K562 (cell line): ENCODE results near the gene LYPD6B. TPM values are rescaled to one million over a fixed set of nuclear protein-coding genes. Genes with fewer than 3 reads are reported as not detected.

Source experiments
- ATAC-seq: fragments of 200-7000 bp; cut with Tn5 transposase; 3 replicates; pipeline ENCODE4 v1.9.1; 2020; ENCODE audit warnings: moderate library complexity
- BruUV-seq: library from RNA; stranded (reverse); fragments of 400-500 nt; replicated peaks from 2 replicates; lab custom pipeline; 2021; lab: Mats Ljungman, UMichigan
- CTCF ChIA-PET: fragments of 300-600 bp; formaldehyde crosslinking; extraction: SDS; loops from one replicate; lab custom pipeline; 2021; ENCODE audit warnings: low intra/inter-chr PET ratio; lab: Yijun Ruan, JAX
- POLR2A ChIA-PET: fragments of 300-600, 350-650 bp; sonication (Branson Sonifier 250); formaldehyde crosslinking; extraction: SDS; loops from one replicate; lab custom pipeline; 2021; ENCODE audit warnings: antibody characterized with exemption, inconsistent platforms; lab: Yijun Ruan, JAX
- DNase-seq, 4 experiments: peaks; one replicate each; pipeline versions ENCODE4 v3.0.0 to v3.0.0-alpha.2; 2011 to 2018; ENCODE audit warnings: low spot score in 3 of 4, mixed read lengths in 3 of 4; ENCODE audit errors: extremely low read depth in 1 of 4
- FAIRE-seq: peaks from 2 replicates; lab custom pipeline; 2011; peaks lifted over from hg19 to GRCh38; lab: Jason Lieb, UNC
- H2AFZ ChIP-seq: 2 replicates; pipeline ENCODE4 v1.6.0; 2011; ENCODE audit warnings: low read depth, low read length, control low read depth, inconsistent platforms
- H3K27ac ChIP-seq: fragments of 200-600 bp; 3 replicates; pipeline ENCODE4 v1.8.0; 2011; ENCODE audit warnings: low read depth, mild to moderate bottlenecking, control low read depth, inconsistent platforms, low read length, moderate library complexity, mixed read lengths; ENCODE audit errors: extremely low read depth
- H3K27me3 ChIP-seq, 2 experiments: fragments of 300-600 bp in 1 of 2; 2 replicates in 1 of 2; 3 replicates in 1 of 2; pipeline versions ENCODE4 v1.6.0 to v1.8.0; 2011; ENCODE audit warnings: inconsistent platforms in 2 of 2, low read length in 2 of 2, mild to moderate bottlenecking in 1 of 2, mixed read lengths in 1 of 2, moderate library complexity in 1 of 2; ENCODE audit not compliant: control insufficient read depth in 2 of 2, insufficient read depth in 2 of 2
- H3K36me3 ChIP-seq: fragments of 300-600 bp; 3 replicates; pipeline ENCODE4 v1.8.0; 2011; ENCODE audit warnings: mild to moderate bottlenecking, low read length, inconsistent platforms; ENCODE audit not compliant: control insufficient read depth, insufficient read depth
- H3K4me1 ChIP-seq, 2 experiments: fragments of 200-600 bp in 1 of 2; replicated peaks in 1 of 2; 2 replicates in 1 of 2; 3 replicates in 1 of 2; pipeline versions ENCODE4 v1.5.1 to v1.8.0; 2011; ENCODE audit warnings: inconsistent platforms in 2 of 2, low read length in 2 of 2, mild to moderate bottlenecking in 1 of 2, mixed read lengths in 1 of 2, moderate library complexity in 1 of 2; ENCODE audit not compliant: control insufficient read depth in 2 of 2, insufficient read depth in 2 of 2
- H3K4me2 ChIP-seq: 2 replicates; pipeline ENCODE4 v1.6.1; 2011; ENCODE audit warnings: low read length, control low read depth, inconsistent platforms, mixed read lengths; ENCODE audit not compliant: insufficient read depth
- H3K4me3 ChIP-seq: fragments of 200-600 bp; sonication (generic), shearing (Covaris generic); 2 replicates; pipeline ENCODE4 v1.5.1; 2016; ENCODE audit warnings: control low read depth, inconsistent platforms
- H3K79me2 ChIP-seq: fragments of 200-600 bp; 3 replicates; pipeline ENCODE4 v1.8.0; 2011; ENCODE audit warnings: low read length, inconsistent platforms; ENCODE audit not compliant: control insufficient read depth, insufficient read depth
- H3K9ac ChIP-seq, 2 experiments: 2 replicates each; pipeline versions ENCODE4 v1.6.0 to v1.6.1; 2011; ENCODE audit warnings: low read depth in 2 of 2, low read length in 2 of 2, control low read depth in 1 of 2, inconsistent platforms in 1 of 2, mild to moderate bottlenecking in 1 of 2, mixed read lengths in 1 of 2; ENCODE audit not compliant: insufficient read depth in 1 of 2
- H3K9me1 ChIP-seq: one replicate; pipeline ENCODE4 v1.6.0; 2011; ENCODE audit warnings: inconsistent platforms, mild to moderate bottlenecking, low read length, moderate library complexity; ENCODE audit not compliant: control insufficient read depth, insufficient read depth
- H3K9me3 ChIP-seq: replicated peaks from 2 replicates; pipeline ENCODE4 v1.5.1; 2011; ENCODE audit warnings: low read depth, low read length, inconsistent platforms; ENCODE audit not compliant: control insufficient read depth, insufficient read depth
- H4K20me1 ChIP-seq: replicated peaks from 2 replicates; pipeline ENCODE4 v1.6.1; 2011; ENCODE audit warnings: low read length, inconsistent platforms, mixed read lengths; ENCODE audit not compliant: control insufficient read depth, insufficient read depth
- CHD2 ChIP-seq: IDR thresholded peaks from 2 replicates; pipeline ENCODE4 v1.6.1; 2011; ENCODE audit warnings: low read depth, low read length
- FOXK1 ChIP-seq: sonication (generic); formaldehyde crosslinking; IDR thresholded peaks from 2 replicates; pipeline ENCODE4 v1.8.0; 2022; ENCODE audit warnings: missing genetic modification reagents, mild to moderate bottlenecking, borderline replicate concordance
- NFIC ChIP-seq: fragments of 450-650 bp; IDR thresholded peaks from 2 replicates; pipeline ENCODE4 v1.6.1; 2017; ENCODE audit warnings: mild to moderate bottlenecking, inconsistent platforms
- ZNF316 ChIP-seq: fragments of 450-650 bp; IDR thresholded peaks from 2 replicates; pipeline ENCODE4 v1.6.1; 2016
- WGBS: fragments of 100-300 bp; shearing (Covaris generic); methylation state at CpG from one replicate; pipeline ENCODE4 v1.1.6; 2016; ENCODE audit warnings: low coverage, mixed read lengths; ENCODE audit not compliant: insufficient coverage; ENCODE audit errors: missing lambda C conversion rate; 5-methylcytosine and 5-hydroxymethylcytosine counted together
- in situ Hi-C: fragments of 300-500 bp; cut with MboI; formaldehyde crosslinking; loops from 4 replicates; pipeline ENCODE4 v1.15.0; 2018; ENCODE audit warnings: inconsistent platforms, mixed read lengths
- intact Hi-C: fragments of 100-400 bp; cut with micrococcal nuclease; formaldehyde crosslinking; loops from 2 replicates; pipeline ENCODE4 v1.14.2; 2022
- polyA plus RNA-seq, 8 experiments: library from polyadenylated mRNA; depleted of rRNA in 4 of 8; stranded (reverse) in 5 of 8; unstranded in 3 of 8; fragments of >200 nt; fragmentation: Nextera tagmentation in 2 of 8; fragmentation: Illumina TruSeq in 1 of 8; extraction: Ambion mirVana in 2 of 8; extraction: Trizol in 1 of 8; gene quantifications; 2 replicates each; pipeline versions ENCODE4 v1.2.1 to v1.2.3, GENCODE V29; 2011 to 2014; ENCODE audit warnings: inconsistent platforms in 1 of 8, missing spikeins in 1 of 8
- total RNA-seq, 7 experiments: library from RNA; depleted of rRNA in 6 of 7; stranded (reverse); fragments of >200 nt in 6 of 7; fragmentation: Illumina TruSeq in 2 of 7; extraction: Trizol in 2 of 7; gene quantifications; 2 replicates each; pipeline versions ENCODE4 v1.2.1 to v1.2.3, GENCODE V29; 2011 to 2021; ENCODE audit warnings: low replicate concordance in 1 of 7

Gene LYPD6B
- total and polyA plus RNA-seq, 9 of the 15 experiments (the other 6 are each of a cell fraction or from before 2014, with no cell fraction given), result not detected

GRCh38 chr2:149183187-149183586 lies 144.7 kb downstream of the LYPD6B start:
- Histone ChIP-seq H3K27me3 (no peaks in the 10 kb centered on the region), H3K9me3 (no peaks in the 10 kb centered on the region), H3K36me3 (no peaks in the 10 kb centered on the region), H3K4me3 (no peak overlapping the region)
- FAIRE-seq, result no peak
- in situ Hi-C loops, result no loop called here
- TF ChIP-seq ZNF316 (peak; percentile 28; the same call in 1 of the 2 replicates), FOXK1 (CRISPR knock-in tag) (no peak)
- TF ChIP-seq, all 486 proteins: peak for 1
- no peak overlapping the region for H3K4me2 ChIP-seq
- no peaks in the 10 kb centered on the region for H3K4me1 ChIP-seq
- ChIA-PET CTCF (no interaction called here), POLR2A (no interaction called here)
- no peaks in the 10 kb centered on the region for H4K20me1 ChIP-seq
- WGBS, result 0% methylated on average over 1 of the region's 1 CpG
- H2AFZ ChIP-seq, result no peak overlapping the region
- H3K79me2 ChIP-seq, result no peaks in the 10 kb centered on the region
- H3K27ac ChIP-seq, result no peak overlapping the region
- no peaks in the 10 kb centered on the region for H3K9me1 ChIP-seq
- no TSS peak for BruUV-seq
- ATAC-seq, result no peak
- H3K9ac ChIP-seq, result no peak overlapping the region
- intact Hi-C loops, result no loop called here
- no peak for DNase-seq

GRCh38 chr2:149184991-149185390 lies 146.5 kb downstream of the LYPD6B start:
- DNase-seq (no peak), FAIRE-seq (no peak), ATAC-seq (no peak)
- Histone ChIP-seq H3K9me1 (no peaks in the 10 kb centered on the region), H3K4me2 (no peak overlapping the region), H3K27me3 (no peaks in the 10 kb centered on the region), H3K79me2 (no peaks in the 10 kb centered on the region), H3K9me3 (no peaks in the 10 kb centered on the region), H4K20me1 (no peaks in the 10 kb centered on the region), H3K27ac (no peak overlapping the region), H3K9ac (no peak overlapping the region), H2AFZ (no peak overlapping the region), H3K4me3 (no peak overlapping the region), H3K36me3 (no peaks in the 10 kb centered on the region), H3K4me1 (no peaks in the 10 kb centered on the region)
- POLR2A ChIA-PET, result no interaction called here
- BruUV-seq, result no TSS peak
- WGBS, result 0% methylated on average over 2 of the region's 2 CpGs
- TF ChIP-seq CHD2 (no peak), NFIC (peak; percentile 80)
- CTCF ChIA-PET, result no interaction called here
- intact Hi-C loops, result no loop called here
- in situ Hi-C loops, result no loop called here
